GM21360 (cell line): ENCODE results near the gene CR2.
"Not testable (repeated sequence)": the region's sequence is repeated elsewhere in the genome, so short reads cannot be mapped to it uniquely, and the experiment has no call there.

Experiments
- ATAC-seq: cut with Tn5 transposase; IDR thresholded peaks from one replicate; pipeline ENCODE4 v1.9.1; 2021; ENCODE audit warnings: mild to moderate bottlenecking, moderate library complexity; ENCODE audit not compliant: unreplicated experiment

CR2 gene

DNA sequence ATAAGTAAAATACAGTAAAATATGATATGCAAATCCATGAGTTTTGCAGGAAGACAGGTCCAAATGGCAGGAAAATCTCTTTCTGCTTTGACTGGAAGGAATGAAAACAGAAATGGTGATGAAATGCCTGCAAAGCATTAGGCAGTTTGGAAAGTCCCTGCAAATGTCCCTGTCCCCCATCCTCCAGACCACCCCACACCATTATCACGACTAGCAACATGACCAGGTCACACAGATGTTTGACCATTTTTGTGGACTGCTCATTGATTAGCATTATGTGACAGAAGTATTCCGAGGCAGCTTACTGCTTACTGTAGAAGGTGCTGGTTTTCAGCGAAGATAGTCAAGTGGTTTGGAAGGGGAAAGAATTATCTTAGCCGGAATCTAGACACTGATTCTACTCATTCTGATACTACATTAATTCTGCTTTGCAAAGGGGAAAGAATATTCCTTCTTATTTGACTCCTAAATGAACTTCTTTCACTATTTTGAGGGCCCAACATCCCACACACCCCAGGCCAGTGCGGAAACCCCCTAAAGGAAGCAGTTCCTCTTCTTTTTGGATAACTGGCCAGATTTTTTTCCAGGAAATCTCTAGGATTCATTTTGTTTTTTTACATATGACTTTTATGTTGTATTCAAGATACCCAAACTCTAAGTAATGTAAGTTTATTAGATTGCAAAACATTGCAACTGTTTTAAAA, 9.5 kb upstream of the CR2 start:
- ATAC-seq: no peak

DNA sequence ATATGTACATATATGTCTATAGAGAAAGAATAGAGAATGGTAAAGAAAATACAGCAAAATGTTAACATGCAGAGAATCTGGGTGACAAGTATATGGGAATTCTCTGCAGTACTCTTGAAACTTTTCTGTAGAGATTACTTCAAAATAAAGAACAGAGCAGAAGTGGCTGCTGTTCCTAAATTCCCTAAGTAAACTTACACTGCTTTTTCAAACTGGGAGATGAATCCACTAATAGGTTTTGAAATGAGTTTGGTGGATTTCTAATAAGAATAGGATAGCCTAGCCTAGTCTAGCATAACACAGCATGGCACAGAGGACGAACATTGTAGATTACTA, 450 bp upstream of the CR2 start:
- no peak for ATAC-seq

DNA sequence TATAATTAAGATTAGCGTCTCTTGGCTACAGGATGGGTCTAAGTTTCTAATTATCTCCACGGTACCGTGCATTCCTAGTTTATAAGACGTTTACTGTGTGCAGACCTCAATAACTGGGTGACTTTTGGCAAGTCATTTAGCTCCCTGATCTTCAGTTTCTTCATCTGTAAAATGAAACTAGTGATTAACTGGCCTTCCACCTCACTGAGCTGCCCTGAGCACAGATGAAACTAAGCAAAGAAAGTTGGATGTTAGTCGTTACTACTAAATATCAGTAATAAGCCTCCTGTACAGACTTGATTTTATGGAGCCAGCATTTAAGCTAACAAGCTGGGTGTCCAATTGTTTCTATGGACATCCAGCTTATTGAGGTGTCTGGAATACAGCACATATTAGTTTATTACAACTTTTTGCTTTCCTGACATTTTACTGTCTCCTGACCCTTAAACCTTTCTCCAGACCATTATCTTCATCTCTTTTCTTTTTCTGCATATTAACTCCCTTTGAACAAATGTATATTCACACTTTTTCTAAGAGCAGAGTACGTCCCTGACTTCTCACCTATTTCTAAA, 1.1 kb downstream of the CR2 start:
- no peak for ATAC-seq

DNA sequence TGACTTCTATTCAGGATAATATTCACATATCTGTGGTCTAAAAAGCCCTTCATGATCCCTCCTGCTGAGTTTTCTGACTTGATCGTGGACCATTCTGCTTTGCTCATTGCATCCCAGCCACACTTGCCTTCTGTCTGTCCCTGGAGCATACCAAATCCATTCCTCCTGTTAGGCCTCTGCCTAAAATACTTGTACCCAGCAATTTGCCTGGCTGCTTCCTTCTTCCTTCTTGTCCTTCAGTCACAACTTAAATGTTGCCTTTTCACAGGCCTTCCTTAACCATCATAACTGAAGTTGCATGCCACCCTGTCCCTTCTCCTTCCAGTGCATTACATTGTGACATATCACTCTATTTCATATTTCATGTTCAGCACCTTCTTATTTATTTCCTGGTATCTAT, 4.3 kb downstream of the CR2 start:
- ATAC-seq: no peak

DNA sequence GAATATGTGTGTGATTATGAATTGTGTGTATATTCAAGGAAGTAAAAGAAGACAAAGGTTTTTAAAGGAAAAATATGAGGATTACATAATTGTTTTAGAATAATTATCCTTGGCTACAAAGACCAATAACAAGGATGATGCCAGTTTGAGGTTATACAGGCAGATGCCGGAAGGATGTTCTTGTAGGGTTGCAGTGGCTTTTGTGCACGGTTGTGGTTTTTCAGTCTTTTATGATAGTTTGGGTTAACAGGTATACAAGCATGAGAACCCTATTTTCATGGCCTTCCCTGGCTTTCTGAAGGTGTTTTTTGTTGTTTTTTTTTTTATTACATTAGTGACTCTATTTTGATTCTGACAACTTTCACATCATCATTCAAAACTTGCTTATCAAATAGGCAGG, 4.9 kb downstream of the CR2 start:
- no peak for ATAC-seq

DNA sequence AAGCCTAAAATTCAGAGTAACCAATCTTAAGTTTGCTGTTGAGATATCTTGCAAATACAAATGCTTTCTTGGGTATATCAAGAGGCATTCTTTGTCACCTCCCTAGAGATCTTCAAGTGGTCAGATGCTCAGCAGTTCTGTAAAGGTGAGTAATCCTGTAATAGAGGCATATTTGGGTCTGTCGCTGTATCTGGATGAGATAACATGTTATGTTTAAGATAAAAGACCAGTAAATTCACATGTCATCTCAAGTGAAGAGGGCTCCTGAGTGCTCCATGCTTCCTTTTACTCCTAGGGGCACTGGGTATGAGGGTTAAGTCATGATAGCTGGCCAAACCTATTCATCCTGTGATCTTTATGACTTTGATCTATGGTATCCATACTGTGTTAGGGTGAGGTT, 7.5 kb downstream of the CR2 start:
- no peak for ATAC-seq

DNA sequence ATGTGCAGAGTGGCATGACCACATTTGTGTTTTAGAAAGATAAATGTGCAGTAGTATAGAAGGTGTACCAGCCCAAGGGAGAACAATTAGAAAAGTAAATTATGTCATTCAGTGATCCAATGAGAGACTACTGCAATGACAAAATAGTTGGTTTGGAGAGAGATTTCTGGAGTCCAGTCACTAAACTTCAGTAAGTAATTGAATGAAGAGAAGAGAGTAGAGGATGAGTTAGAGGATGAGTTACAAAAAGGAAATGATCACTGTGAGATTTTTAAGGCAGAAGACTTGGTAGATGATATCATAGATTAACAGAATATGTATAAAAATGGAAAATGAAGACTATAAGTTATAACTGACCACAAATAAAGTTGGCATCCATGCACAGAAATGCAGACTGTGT, 8.4 kb downstream of the CR2 start:
- no peak for ATAC-seq

DNA sequence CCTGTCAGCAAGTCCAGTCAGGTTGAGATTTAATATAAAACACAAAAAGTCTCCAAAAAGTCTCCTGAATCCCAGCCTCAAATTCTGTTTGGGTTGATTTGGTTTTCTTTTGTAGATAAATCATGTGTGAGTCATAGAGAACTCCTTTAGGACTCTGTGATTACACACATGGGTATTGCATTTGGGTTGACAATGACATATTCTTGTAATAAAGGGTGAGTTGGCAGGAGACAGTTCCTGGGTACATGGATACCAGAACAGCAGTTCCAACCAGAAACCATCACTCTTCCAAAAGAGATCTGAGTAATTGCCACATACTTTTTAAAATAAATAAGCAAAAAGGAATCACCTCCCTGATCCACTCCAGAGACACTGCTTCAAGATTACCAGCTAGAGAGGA, 8.9 kb downstream of the CR2 start:
- ATAC-seq: no peak

DNA sequence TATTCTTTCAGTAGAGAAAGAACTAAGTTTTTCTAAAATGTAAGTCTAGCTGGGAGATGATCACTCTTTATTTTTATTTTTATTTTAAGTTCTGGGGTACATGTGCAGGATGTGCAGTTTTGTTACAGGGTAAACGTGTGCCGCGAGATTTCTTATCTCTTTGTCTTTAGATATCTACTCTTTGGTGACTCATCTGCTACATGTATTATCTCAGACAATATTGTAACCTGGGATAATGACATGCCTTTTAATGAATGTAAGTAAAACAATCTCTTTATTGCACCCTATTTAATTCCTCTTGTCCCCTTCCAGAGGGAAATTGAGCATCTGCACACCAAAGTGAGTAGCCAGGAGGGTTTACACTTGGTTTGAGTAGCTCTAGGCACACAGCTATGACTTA, 9.4 kb downstream of the CR2 start:
- ATAC-seq: no peak

DNA sequence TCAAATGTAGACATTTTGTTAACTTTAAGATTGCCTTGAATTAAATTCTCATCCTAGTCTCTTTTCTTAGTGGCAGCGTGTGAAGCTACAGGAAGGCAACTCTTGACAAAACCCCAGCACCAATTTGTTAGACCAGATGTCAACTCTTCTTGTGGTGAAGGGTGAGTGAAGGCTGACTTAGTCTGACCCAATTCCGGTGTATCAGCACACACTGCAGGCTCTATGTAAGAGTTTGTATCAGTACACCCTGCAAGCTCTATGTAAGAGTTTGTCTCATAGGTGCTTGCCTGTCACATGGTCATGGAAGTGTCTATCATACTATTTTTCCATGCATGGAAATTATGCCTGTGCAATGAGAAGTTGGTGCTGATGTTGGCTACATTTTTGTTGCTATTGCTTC, 16.8 kb downstream of the CR2 start:
- ATAC-seq: no peak

DNA sequence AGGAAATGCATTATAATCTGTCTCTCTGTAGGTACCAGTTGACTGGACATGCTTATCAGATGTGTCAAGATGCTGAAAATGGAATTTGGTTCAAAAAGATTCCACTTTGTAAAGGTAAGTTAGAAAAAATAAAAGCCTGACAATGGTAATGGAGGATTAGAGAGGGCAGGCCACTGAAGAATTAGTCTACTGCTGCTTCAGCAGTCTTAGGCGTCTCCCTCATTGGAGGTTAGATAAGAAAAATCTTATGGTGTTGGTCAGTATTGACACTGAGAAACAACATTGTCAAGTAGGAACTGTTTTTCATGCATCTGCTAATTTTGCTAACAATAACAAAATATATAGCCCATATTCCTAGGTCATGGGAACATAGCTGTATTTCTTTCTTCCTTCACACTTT, 20.1 kb downstream of the CR2 start:
- no peak for ATAC-seq

DNA sequence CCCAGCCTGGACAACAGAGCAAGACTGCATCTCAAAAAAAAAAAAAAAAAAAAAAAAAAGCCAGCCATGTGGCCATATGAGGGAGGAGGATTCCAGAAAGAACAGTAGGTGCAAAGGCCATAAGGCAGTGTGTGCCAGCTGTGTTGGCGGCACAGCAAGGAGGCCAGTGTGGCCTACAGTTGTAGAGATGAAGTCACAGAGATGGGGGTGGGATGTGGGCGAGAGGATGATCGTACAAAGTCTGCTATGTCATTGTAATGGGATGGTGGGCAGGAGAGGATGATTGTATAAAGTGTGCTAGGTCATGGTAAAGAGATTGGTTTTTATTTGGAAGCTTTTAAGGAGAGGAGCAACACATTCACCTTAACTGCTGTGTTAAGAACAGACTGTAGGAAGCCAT, 32.1 kb downstream of the CR2 start:
- no peak for ATAC-seq

DNA sequence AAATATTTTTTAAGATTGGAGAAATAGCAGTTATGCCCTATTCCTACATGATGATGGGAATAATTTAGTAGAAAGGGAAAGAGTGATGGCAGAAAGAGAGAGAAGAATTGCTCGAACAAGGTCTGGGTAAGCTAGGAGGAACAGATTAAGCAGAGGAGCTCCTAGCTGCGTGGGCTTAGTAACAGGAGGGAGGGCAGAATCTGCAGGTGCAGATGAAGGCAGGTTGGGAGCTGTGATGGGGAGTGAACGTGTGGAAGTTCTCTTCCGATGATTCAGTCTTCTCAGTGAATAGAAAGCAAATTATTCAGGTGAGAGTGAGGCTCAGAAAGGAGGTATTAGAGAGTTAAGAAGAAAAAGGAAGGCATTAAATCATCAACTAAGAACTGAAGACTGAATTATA, 33.5 kb downstream of the CR2 start:
- no peak for ATAC-seq

DNA sequence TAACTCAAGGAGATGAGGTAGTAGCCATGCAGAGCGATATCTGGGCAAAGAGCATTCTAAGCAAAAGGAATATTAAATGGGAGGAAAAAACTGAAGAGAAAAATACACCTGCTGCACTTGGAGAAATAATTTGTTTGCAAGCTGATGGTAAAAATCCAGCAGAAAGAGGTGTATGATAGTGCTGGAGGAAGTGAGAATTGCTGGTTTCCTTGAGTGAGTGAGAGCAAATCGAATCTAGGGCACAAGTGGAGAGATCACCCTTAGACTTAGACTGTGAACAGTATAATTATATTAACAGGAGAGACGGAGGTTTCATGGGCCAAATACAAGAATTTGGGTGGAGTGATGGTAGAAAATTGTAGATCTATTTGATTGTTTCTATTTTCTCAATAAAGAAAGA, 39.1 kb downstream of the CR2 start:
- no peak for ATAC-seq

DNA sequence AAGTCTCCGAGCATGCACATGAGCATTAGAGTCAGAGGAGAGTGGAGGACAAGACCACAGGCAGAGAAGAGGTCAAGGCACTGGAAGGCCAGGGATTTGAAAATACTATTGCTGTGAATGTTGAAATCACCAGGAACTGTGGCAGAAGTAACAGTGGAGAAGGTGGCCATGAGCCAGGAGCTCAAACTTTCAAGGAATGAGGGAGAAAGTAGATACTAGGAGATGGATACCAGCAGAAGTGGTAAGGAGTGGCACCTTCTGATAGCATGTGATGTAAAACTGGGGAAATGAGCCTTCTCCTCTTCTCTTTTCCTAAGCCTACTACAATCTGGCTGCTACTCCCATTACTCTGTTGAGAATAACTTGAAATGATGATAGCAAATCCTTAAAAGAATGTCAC, 40.0 kb downstream of the CR2 start:
- ATAC-seq: no peak

DNA sequence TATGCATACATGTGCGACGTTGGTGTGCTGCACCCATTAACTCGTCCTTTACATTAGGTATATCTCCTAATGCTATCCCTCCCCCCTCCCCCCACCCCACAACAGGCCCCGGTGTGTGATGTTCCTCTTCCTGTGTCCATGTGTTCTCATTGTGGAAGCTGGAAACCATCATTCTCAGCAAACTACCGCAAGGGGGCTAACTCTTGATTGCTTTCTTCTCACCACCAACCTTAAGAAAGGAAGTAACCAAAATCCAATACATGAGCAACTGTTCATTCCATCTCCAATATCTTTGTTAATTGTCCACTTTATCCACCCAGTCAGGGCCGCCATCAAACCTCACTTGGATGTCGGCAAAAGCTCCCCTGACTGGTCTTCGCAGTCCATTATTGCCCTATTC, 41.2 kb downstream of the CR2 start:
- not testable (repeated sequence) for ATAC-seq

DNA sequence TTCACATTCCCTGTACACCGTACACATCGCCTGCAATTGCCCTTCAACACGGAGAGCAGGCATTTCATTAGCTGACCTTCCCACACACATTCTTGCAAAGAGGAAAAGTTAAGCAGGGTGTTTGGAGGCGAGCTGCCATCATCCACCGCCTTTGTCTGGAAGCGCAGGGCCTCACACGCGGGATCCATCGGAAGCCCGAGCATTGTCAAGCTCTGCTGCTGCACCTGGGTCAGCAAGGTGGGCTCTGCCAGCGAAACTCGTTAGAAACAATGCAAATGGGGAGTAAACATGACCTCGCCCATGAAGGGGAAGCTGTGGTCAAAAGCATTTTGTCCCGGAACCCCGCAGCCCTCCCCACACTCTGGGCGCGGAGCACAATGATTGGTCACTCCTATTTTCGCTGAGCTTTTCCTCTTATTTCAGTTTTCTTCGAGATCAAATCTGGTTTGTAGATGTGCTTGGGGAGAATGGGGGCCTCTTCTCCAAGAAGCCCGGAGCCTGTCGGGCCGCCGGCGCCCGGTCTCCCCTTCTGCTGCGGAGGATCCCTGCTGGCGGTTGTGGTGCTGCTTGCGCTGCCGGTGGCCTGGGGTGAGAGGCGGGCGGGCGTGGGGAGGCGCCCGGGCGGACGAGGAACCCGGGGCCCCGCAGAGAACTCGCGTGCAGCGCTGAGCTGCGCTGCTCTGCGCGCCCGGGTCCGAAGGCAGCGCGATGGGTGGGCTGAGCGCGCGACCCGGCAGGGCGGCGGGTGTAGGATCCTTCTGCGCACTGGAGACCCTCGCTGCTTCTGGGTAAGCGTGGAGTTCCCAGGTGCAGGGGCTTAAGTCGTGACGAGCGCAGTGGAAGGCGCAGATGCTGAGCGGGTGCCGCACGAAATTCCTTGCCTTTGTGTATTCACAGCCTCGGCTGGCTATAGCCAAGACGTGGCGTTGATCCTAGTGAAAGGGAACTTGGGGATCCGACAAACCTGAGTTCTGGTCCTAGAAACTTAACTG, 42.0 kb downstream of the CR2 start, which contains the start of gene CR1:
Gene CR1, plus strand, starts transcription at position 357 of the 992 bp plus-strand sequence. Its CDS starts 111 bp downstream, at position 468.
- peak; percentile 44 for ATAC-seq

DNA sequence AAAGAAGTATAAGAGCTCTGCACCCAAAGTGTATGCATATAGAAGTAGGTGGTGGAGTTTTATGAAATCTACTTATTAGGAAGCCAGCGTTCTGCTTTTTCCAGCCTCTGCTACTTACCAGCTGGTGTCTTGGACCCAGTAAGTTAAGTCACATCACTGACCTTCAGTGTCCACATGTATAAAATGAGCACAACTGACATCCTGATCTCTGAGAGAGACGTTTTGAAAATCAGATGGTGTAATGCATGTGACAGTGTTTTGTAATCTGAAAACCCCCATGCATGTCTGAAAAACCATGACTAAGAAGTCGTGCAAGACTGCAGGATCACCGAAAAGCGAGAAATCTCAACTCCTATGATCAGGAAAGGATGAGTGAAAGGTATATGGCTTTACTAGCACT, 43.8 kb downstream of the CR2 start:
- no peak for ATAC-seq

DNA sequence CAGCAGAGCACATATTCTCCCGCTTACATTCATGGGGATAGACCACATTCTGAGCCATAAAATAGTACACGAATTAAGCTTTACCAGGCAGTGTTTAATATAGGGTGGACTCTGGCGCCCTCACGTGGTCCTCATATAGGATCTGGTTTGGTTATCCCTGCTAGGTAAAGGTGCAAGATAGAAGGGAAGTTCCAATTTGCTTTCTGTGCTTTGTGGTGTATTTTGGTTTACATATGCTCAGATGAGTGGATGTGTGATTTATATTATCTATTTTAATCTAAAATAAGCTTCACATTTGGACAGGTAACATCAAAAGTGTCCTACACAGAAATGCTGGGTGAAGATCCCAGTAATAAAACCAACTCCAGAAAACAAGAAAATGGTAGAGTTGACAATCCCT, 45.4 kb downstream of the CR2 start:
- ATAC-seq: peak; percentile 42

DNA sequence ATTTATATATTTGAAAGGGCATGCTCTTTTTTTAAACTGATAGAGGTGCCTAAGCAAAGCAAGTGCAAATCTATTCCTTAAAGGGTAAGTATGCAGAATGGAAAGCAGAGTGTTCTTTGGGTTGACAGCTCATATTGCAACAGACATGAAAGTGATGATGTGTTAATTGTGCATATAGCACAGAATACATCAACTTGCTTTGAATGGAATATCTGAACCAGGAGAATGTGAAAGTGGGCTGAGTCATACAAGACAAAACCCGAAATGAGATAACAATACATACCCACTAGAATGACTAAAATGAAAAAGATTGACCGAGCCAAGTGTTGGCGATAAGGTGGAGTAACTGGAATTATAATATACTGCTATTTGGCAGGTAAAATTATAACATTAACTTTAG, 46.2 kb downstream of the CR2 start:
- ATAC-seq: no peak

DNA sequence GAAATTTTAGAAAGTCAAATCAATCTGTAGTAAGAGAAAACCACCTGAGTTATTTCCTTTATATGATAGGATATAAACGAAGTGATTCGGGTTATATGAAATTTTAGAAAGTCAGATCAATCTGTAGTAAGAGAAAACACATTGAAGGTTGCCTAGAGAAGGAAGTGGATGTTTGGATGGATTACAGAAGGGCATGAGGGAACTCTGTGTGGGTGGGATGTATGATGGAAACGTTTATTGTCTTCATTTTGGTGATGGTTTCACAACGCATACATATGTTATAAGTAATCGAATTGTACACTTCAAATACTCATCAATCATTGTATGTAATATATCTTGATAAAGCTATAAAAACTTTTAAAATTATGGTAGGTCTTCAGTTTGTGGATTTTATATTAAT, 46.9 kb downstream of the CR2 start:
- ATAC-seq: no peak

DNA sequence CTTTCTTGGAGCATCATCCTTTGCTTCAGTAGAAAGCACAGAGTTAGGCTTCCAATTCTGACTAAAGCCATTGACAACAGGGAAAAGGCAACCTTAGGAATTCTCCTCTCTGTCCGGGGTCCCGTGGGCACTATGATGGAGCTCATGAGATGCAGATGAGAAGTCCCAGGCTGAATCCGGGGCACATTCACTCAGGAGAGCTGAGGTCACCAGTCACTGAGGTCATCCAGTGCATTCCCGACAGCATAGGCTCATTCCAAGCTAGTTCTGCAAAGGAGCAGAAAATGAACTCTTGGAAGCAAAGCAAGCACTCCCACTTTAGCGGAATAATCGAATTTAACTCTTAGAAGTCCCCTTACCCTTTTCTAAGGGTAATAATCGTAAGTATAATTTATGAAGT, 48.6 kb downstream of the CR2 start:
- ATAC-seq: no peak
